Activated naive CD4-positive, alpha-beta T cell treated with anti-CD3 and anti-CD28 coated beads, Interleukin-2, amount 50 U/mL, for 72 hours (primary cell): Measurements from ENCODE around the gene TAF3. TPM values are rescaled to one million over a fixed set of nuclear protein-coding genes. Genes with fewer than 3 reads are reported as not detected.
A peak's percentile ranks its signal among the peaks of the same experiment; 100 is the strongest.

ENCODE experiments used
- ATAC-seq, 2 donors: fragments of 150-1000 bp; cut with Tn5 transposase; 2 replicates each; pipeline ENCODE4 v1.10.0; 2021; ENCODE audit warnings: mild to moderate bottlenecking in 2 of 2, moderate library complexity in 2 of 2
- DNase-seq, 2 donors: peaks; one replicate each; pipeline ENCODE4 v3.0.0; 2021 to 2022; ENCODE audit warnings: low spot score in 2 of 2
- H3K27ac Mint-ChIP-seq, 2 donors: one replicate each; pipeline ENCODE4 v1.8.0; 2022; ENCODE audit warnings: mild to moderate bottlenecking in 2 of 2, mixed read lengths in 2 of 2
- H3K36me3 Mint-ChIP-seq, 2 donors: one replicate each; pipeline ENCODE4 v1.8.0; 2022; ENCODE audit warnings: mixed read lengths in 2 of 2
- H3K9me3 Mint-ChIP-seq, 2 donors: one replicate each; pipeline ENCODE4 v1.8.0; 2022; ENCODE audit warnings: mixed read lengths in 2 of 2
- total RNA-seq, 2 donors: library from RNA; stranded (reverse); gene quantifications; one replicate each; pipeline ENCODE4 v1.2.3, GENCODE V29; 2022

TAF3 gene
- total RNA-seq, 2 donors from 2014 or later, result 12.0 to 16.8 TPM

DNA sequence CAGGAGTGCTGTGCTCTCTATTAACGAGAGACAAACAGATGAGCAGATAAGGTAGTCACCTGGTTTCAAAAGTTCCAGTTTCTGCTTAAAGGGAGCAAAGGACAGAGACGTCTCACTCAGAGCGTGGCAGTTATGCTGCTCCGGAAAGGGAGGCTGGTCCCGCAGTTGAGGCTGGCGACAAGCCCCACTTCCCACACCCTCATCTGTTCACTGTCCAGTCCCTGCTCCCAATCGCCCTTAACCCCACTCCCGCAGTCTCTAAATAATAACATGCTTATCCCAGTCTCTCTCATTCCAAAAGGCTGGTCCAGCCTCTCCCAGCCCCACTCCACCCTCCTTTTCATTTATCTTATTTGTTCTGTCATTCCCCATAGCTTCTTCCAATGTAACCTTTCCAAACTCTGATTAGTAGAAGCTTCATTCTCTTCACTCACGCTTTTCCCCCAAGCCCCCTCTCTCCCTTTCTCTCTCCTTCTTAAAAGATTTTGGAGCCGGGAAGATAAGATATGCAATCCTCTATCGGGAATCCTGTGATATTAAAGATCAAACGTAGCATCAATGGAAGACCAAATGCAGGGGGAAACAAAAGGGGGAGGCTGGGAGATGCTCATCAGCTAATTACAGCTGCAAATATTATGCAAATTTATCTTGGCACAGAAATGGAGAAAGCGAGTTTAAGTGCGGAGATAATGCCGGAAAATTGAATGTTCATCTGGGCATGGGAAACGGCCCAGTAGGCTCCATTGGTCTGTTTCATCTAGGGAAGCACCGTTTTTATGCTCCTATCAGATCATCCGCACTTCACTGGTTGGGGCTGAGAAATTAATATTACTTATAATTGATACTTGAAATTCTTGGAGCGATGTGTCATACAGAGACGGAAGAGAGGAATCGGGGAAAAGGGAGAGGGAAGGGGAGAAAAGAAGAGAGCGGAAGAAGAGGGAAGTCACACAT is 219.9 kb downstream of the TAF3 start:
- no peak for ATAC-seq
- H3K36me3 Mint-ChIP-seq, result peaks cover 0 to 20% of the 10 kb centered on the region in 2 donors
- DNase-seq, result peak in 1 of 2 donors; percentile 8
- H3K9me3 Mint-ChIP-seq, result peaks cover 0 to 7% of the 10 kb centered on the region in 2 donors
- H3K27ac Mint-ChIP-seq, result no peak overlapping the region

DNA sequence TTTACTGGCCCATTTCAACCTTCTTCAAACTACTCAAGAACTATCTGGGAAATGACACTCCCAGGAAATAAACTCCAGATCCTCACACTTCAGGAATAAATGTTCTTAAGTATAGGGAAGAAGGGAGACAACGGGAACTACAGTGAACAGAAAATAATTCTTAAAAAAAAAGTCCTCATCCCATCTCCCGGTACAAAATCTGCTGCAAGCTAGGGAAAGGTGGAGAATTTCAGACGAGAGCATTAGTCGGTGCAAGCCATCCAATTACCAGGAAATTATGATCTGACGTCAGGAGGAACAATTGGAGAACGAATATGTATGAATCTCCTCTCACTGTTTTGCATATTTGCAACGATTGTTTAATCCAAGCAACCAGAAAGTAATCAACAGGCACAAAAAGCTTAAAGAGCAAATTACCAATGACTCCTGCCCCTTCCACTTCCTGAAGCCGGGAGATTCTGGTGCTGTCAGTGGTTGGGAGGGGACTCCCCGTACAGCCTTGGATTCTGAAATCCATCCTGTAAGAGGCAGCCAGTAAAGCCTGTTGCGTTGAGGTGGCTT is 221.1 kb downstream of the TAF3 start:
- Mint-ChIP-seq H3K27ac (no peak overlapping the region), H3K9me3 (peaks cover 0 to 7% of the 10 kb centered on the region in 2 donors), H3K36me3 (peaks cover 8 to 24% of the 10 kb centered on the region in 2 donors)
- DNase-seq (no peak), ATAC-seq (peak in 1 of 2 donors; percentile 28)

DNA sequence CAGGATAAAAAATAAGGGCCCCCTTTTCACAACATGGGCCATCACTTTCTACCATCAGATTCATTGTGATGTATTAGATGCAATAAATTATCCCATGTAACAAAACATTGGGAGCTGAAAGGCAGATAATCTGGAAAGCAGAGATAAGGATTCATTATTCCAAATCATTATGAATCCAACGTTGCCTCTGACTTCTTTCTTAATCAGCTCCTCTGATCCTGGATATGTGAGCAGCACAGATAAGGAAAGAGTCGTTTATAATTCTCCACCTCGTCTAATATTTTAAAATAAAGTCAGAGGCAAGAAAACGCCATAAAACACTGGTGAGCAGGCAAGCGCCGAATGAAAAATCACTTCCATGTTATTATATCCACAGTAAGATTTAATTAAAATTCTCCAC is 222.3 kb downstream of the TAF3 start:
- no peak overlapping the region for H3K27ac Mint-ChIP-seq
- no peak for ATAC-seq
- H3K36me3 Mint-ChIP-seq, result peaks cover 9 to 26% of the 10 kb centered on the region in 2 donors
- H3K9me3 Mint-ChIP-seq, result peaks cover 0 to 7% of the 10 kb centered on the region in 2 donors
- no peak for DNase-seq

DNA sequence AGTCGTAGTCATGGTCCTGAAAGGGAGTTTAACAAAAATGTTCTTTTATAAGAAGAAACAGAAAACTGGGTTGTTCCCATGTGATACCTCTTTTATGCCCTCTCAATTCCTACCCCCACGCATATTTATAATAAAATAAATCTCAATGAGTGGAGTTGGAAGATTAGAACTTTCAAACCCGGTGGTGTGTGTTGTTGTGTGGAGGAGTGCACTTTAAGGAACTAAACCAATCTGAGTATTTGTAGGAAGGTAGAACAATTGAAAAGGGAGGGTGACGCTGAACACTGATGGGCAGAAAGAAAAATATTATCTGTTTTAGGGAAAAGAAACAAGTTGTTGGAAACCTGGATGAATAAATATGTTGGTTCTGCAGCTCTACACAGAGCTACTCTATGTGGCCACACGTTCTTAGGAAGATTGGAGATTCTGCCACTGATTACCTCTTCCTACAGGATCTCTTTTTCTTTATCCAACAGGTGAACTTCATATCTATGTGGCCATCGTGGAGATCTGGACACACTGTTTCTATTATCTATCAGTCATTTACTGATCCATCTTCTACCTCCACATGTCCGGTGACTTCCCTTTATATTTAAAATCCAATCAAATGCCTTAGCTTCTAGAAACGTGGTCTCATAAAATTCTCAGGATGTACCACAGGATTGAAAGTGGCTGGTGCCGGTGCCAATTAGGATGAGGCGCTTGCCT is 223.1 kb downstream of the TAF3 start:
- H3K9me3 Mint-ChIP-seq, result peaks cover 0 to 7% of the 10 kb centered on the region in 2 donors
- ATAC-seq, result no peak
- DNase-seq, result no peak
- no peak overlapping the region for H3K27ac Mint-ChIP-seq
- H3K36me3 Mint-ChIP-seq, result peaks cover 9 to 26% of the 10 kb centered on the region in 2 donors

DNA sequence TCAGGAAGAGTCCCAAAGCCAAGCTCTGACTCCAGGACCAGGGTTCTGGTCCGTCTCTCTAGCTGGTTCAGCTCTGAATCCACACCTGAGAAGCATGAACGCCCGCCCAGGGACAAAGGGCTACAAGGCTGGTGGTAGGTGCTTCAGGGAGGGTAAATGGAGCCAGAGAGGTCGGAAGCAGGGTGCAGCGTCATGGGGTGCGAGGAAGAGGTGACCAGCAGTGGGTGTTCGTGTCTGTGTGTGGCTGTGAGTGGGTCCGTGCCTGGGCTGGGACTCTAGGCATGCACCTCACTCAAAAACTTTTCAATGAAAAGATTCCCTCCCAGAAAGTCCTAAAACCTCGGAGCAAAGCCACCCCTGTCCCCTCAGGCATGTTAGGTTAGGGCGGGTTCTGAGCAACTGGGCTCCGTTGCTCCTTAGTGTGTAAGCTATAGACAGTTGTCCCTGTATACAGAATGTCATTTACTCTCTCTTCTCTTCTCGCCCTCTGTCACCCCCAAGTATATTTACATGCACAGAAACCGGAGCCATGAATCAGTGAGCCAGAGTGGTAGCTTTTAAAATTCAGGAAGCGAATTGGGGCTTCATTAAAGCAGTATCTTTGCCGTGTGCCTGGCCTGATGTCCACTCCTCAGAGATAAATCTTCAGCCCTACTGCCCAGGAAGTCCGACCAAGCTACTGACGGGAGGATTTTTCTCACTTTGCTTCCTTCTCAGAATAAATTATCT is 223.9 kb downstream of the TAF3 start:
- ATAC-seq (no peak), DNase-seq (peak in 1 of 2 donors; percentile 5)
- H3K27ac Mint-ChIP-seq, result no peak overlapping the region
- H3K9me3 Mint-ChIP-seq, result peaks cover 0 to 7% of the 10 kb centered on the region in 2 donors
- peaks cover 9 to 26% of the 10 kb centered on the region in 2 donors for H3K36me3 Mint-ChIP-seq

DNA sequence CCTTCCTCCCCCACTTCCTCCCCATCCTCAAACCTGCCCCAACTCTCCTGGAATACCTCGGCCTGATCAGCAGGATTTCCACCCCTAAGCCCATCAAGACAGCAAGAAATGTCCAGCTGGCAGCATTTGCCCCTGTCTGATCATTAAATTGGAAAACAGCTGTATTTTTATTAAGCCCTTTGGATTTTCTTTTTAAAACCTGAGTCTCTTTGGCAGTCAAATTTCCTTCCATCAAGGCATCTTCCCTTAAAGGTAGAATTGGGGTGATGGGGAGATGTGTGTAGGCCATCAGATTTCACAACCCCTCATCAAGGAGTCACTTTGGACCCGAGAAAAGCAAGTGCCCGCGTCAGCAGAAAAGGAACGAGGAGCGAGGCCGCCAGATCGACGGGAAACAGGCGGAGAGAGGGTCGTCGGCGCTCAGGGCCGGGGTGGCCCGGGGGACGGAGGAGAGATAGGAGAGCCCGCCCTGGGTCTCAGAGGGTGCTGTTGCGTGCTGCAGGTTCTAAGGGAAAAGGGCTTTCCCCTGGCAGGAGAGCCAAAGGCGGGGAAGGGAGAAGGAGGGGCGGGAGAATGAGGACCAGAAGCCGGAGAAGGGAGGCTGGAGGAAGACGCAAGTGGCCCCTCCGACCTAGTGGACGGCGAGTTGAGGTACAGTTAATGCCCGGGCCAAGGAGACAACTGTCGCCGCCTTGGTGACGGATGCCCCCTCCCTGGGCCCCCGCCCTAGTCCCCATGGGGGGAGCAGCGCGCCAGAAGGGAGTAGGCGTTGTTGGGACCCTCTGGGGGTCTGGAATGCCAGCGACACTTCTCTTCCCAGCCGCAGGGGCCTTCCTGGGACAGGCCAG is 224.6 kb downstream of the TAF3 start:
- H3K27ac Mint-ChIP-seq, result peak overlapping the region in 1 of 2 donors; percentile 22
- DNase-seq, result peak in 1 of 2 donors; percentile 10
- H3K36me3 Mint-ChIP-seq, result peaks cover 9 to 26% of the 10 kb centered on the region in 2 donors
- peaks cover 0 to 7% of the 10 kb centered on the region in 2 donors for H3K9me3 Mint-ChIP-seq
- no peak for ATAC-seq

DNA sequence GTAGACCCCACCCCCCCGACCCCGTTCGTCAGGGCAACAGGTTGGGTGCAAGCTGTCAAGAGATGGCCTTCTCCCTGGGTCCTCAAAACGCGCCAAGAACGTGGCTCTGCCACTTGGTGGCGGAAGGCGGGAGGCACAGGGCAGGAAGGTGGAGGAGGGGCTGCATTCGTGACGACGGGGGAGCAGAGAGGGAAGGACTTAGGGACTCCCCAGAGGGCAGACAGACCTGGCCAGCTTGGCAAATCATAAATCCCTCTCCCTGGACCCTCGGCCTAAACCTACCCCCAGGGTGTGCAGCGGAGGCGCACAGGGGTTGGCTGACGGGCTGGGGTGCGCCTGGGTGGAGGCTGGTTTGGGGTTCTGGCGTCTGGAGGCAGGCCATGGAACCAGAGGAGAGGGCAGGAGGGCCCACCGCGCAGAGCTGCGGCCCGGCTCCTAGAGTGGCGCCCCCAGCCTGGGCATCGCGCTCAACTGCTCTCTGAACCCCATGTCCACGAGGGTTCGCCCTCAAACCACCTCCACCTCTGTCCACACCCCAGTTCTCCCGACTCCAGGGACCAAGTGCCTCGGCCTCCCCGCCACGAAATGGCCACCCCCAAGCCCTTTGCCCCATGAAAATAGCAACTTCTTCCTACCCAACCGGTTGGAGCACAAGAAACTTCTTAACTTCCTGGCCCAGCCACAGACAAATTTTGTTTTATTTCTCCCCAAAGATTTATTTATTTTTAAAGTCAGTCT is 225.4 kb downstream of the TAF3 start:
- DNase-seq, result no peak
- peaks cover 0 to 3% of the 10 kb centered on the region in 2 donors for H3K9me3 Mint-ChIP-seq
- H3K36me3 Mint-ChIP-seq, result peaks cover 9 to 20% of the 10 kb centered on the region in 2 donors
- peak in 1 of 2 donors; percentile 28 for ATAC-seq
- peak overlapping the region in 1 of 2 donors; percentile 12 for H3K27ac Mint-ChIP-seq

DNA sequence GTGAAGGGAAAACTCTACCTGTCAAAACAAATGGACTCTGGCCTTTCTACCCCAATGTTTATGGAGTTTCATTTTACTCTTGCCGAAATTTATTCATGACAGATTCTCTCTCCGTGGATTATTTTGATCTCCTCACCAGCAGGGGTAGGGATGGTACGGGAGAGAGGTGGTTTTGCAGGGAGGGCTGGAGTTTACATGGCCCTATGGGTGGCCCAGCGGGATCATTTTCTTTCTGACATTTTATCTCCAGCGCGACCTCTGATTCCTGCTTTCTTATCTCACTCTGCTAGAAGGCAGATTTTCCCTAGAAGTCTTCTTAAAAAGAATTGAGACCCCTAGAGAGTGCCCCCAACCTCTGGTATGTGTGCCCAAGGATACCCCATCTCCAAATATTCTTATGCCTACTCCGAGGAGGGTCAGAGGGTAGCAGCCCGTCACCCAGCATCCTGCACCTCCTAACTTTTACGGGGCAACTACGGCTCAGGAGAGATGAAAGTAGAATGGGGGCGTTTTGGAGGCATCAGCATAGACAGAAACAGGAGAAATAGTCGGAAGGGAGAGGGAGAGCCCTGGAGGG is 226.1 kb downstream of the TAF3 start:
- ATAC-seq (no peak), DNase-seq (no peak)
- peaks cover 9 to 16% of the 10 kb centered on the region in 2 donors for H3K36me3 Mint-ChIP-seq
- peak overlapping the region in 1 of 2 donors; percentile 12 for H3K27ac Mint-ChIP-seq
- peaks cover 0 to 1% of the 10 kb centered on the region in 2 donors for H3K9me3 Mint-ChIP-seq

DNA sequence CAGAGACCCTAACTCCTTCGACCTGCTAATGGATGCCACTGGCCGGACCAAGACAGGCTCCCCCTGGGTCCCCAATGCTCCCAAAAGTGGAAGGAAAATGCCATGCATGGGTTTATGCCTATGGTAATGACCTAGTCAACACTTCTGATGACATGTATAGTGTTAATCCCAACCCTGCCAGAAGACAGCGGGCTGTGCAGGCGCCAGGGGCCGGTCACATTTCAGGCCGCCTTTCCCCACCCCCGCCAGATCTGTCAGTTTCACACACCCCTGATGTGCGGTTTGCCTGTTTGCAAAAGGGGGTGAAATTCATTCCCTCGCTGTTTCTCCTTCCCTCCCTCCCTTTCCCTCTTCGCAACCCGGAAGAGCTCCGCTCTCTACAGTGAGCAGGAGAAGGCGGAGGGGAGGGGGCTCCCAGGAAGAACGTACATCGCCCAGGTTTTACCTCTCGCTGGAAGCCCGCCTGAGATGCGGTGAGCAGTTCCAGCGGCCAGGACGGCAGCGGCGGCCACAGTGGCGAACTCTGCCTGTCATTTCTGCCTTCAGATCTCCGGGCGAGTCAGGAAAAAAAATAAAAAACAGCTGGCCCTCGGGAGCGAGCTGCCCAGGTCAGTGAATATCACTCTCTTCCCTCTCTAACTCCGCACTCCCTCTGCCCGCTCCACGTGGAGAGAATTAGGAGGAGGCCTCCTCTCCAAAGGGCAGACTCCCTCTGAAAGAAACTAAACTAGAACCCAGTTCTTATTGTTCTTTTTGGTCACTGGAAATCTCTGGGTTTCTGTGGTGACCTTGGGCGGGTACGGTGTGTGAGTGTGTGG is 226.8 kb downstream of the TAF3 start:
- DNase-seq (no peak), ATAC-seq (peak; percentile 19 to 29)
- peaks cover 9 to 12% of the 10 kb centered on the region in 2 donors for H3K36me3 Mint-ChIP-seq
- H3K27ac Mint-ChIP-seq, result no peak overlapping the region
- H3K9me3 Mint-ChIP-seq, result no peaks in the 10 kb centered on the region

DNA sequence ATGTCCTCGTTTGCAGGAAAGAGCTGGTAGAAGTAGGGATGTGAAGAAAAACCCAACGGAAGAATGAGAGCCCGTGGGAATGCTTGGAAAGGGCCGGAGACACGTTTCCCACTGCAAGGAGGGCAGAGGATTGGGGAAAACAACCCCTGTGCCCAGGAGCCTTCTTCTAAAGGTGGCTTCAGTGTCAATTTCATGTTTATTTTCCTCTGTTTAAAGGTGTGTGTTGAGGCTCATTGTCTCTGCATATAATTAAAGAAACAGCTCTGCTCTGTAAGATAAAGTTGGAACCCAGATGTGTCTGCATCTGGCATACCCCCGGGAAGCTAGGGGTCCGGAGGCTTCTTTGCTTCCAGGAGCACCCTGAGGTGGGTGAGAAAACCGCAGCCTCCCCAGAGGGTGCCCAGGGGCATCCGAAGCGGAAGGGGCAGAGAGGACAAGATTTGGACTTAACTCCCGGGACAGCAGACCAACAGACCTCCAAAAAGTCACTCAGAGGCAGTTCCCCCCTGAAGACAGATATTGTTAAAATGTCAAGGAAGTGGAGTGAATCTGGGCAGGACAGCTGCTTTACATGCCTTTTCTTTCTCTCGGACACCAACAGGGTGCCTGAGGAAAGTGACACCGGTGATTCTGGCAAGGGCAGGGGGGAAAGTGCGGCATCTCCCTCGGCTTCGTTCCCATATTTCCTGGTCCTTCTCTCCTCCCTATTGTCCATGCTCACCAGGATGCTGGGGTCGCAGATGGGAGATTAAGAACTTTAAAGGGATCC is 227.6 kb downstream of the TAF3 start:
- Mint-ChIP-seq H3K36me3 (peaks cover 9 to 12% of the 10 kb centered on the region in 2 donors), H3K9me3 (no peaks in the 10 kb centered on the region), H3K27ac (no peak overlapping the region)
- ATAC-seq (no peak), DNase-seq (peak in 1 of 2 donors; percentile 9)

DNA sequence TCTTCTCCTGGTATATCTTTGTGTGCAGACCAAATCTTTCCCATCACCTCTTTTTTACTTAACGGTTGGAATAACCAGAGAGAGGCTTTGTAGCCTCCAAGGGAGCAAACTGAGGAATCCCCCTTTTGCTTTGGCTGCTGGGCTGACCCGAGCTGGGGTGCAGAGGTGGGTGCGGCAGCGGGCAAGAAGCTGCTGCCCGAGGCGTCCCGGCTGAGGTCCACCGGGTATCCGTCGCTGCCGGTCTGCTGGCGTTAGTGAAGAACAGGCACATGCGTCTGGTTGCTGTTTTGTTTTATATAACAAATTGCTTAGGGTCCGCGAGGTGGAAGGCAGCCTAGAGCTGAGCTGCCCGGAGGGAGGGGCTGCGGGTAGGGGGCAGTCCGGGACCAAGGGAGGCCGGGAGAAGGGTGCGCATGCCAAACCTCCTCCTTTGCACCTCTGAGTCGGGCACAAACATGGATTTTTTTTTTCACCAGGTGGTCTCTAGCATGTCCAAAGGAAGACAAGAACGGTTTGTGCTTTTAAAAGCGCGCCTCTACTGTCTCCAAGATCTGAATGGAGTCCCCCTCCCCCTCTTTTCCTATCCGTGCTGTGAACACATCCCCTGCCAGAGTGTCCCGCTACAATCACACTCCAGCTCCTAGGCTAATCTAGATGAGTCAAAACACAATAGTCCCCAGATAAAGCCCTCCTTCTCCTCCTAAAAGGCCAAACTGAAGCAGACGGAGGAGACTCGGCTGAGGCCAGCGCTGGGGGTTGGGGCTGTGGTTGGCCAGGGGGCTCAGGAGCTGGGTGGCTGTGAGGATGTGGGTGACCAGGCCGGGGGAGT is 229.4 kb downstream of the TAF3 start:
- no peak for DNase-seq
- no peaks in the 10 kb centered on the region for H3K9me3 Mint-ChIP-seq
- no peak for ATAC-seq
- peaks cover 15 to 18% of the 10 kb centered on the region in 2 donors for H3K36me3 Mint-ChIP-seq
- H3K27ac Mint-ChIP-seq, result no peak overlapping the region

DNA sequence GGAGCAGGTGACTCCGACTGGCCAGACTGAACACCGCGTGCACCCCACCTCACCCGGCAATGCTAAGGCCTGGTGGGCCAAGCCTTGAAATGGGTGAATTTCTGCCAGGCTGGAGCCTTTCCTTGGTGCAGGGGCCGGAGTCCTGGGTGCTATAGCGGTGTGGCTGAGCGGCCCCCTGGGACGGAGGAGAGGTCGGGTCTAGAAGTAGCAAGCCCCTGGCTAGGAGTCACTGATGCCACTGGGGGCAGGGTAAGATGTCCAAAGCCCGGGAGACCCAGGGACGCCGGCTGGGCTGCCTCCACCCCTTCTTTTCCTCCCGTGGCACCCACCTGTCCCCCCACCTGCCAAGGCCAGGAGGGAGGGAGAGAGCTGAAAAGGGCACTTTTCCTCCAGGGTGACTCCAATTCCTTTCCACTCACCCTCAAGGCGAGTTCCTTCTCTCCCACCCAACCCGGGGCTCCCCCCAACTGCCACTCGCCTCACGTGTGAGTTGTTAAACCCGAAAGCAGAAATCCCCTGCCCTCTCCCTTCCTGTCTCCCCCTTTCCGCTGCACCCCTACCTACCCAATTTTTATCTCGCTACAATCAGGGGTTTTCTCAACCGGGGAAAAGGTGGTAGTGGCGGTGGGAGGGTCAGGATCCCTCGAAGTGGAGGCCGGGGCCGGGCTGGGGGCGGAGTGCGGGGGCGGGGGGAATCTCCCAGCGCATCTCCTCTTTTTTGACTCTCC is 230.1 kb downstream of the TAF3 start:
- no peak overlapping the region for H3K27ac Mint-ChIP-seq
- no peak for DNase-seq

More for the DNA sequence above, 230.1 kb downstream of the TAF3 start:
- ATAC-seq, result peak in 1 of 2 donors; percentile 27
- peaks cover 15 to 24% of the 10 kb centered on the region in 2 donors for H3K36me3 Mint-ChIP-seq
- no peaks in the 10 kb centered on the region for H3K9me3 Mint-ChIP-seq
